GM18508 (cell line): Measurements from ENCODE around the gene TRPM2.

Source experiments
- ATAC-seq: cut with Tn5 transposase; IDR thresholded peaks from one replicate; pipeline ENCODE4 v1.9.1; 2021; ENCODE audit warnings: moderate number of reproducible peaks; ENCODE audit not compliant: insufficient read depth, unreplicated experiment

The TRPM2 gene

GRCh38 chr21:44438531-44439210, 85.2 kb downstream of the TRPM2 start:
- ATAC-seq = no peak

DNA sequence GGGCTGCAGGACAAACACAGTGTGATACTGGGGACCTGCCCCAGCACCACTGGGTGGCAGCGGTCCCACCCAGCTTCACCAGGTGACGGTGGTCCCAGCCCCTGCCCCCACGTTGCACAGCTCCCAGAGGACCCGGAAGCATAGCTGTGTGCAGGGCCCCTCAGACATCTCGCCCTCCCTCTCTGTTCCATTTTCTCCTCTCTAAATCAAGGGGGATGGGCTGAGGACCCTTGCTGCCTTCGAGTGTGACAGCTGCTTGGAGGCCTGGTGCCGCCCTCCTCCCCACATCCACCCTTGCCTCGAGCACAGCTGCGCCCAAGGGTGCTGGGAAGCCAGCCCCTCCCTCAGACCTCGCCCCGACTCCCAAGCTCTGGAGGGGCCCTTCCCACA, 85.8 kb downstream of the TRPM2 start:
- no peak for ATAC-seq

DNA sequence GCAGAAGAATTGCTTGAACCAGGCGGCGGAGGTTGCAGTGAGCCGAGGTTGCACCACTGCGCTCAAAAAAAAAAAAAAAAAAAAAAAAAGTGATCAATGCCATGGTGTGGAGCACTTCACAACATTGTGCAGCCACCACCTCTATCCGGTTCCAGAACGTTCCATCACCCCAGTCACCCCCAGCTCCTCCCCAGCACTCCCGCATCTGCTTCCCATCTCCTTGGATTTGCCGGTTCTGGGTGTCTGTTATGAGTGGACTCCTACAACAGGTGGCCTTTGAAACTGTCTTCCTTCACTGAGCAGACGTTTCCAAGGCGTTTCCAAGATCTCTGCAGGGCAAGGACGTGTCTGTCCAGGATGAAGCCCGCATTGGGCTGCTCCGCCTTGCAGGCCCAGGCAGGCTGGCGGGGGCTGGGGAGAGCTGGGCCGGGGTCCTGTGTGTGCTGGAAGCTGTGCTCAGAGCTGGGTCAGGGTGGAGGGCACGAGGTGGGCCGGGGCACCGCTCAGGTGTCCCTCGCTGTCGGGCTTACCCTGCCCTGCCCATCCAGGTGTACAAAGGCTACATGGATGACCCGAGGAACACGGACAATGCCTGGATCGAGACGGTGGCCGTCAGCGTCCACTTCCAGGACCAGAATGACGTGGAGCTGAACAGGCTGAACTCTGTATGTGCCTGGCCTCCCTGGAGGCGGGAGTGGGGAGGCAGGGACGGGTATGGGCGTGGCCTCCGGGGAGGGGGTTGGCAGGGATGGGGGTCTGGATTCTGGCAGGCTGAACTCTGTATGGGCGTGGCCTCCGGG, 87.0 kb downstream of the TRPM2 start:
- no peak for ATAC-seq

DNA sequence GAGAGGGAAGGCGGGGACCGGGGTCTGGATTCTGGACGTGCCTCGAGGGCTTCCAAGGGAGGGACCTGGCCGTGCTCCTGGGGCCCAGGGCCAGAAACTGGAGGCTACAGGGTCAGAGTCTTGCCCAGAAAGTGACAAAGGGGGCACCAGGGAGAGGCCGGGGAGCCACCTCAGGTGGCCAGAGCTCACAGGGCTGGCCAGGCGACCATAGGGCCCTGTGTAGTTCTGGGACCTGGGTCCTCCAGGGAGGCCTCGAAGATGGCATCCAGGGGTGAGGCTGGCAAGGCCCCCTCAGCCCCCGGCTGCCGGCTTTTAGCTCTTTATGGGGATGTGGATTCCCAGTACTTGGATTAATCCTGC, 87.6 kb downstream of the TRPM2 start:
- no peak for ATAC-seq

GRCh38 chr21:44441581-44442265, 88.3 kb downstream of the TRPM2 start:
- ATAC-seq = no peak

- ATAC-seq = no peak
Measured at GRCh38 chr21:44442266-44443125, 89.1 kb downstream of the TRPM2 start.

DNA sequence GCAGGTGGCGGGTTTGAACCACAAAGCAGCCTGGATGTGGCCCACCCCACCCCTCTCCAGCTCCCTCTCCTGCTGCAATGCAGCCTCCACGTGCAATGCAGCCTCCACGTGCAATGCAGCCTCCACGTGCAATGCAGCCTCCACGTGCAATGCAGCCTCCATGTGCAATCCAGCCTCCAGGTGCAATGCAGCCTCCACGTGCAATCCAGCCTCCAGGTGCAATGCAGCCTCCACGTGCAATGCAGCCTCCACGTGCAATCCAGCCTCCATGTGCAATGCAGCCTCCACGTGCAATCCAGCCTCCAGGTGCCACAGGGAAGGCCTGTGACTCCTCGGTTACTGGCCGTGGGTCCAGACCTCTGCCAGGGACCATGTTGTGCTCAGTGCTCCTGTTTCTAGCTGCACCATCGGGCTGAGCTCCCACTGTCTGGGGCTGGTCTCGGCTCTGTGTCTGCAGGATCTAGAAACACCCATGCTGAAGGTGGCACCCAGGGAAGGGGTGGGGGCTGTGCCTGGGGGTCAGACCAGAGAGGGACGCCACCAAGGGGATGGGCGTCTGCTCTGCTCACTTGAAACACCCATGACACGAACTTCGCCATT, 90.0 kb downstream of the TRPM2 start:
- ATAC-seq = no peak

DNA sequence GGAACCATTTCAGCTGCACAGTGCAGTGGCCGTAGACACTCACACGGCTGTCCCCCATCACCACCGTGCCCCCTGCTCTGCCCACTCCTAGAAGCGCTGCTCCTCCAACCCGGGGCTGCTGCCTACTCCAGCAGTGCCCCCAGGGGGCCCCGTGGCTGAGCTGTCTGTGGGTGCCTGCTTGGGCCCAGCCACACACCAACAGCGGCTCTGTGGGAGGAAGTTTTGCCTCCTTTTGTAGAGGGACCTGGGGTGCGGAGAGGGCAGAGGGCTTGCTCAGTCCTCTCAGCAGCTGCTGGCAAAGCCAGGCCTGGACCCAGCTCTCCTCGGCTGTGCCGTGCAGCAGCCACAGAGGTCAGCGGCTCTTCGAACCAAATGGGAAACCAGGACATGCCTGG, 90.5 kb downstream of the TRPM2 start:
- ATAC-seq = no peak

GRCh38 chr21:44444286-44444931, 91.0 kb downstream of the TRPM2 start:
- ATAC-seq = no peak

DNA sequence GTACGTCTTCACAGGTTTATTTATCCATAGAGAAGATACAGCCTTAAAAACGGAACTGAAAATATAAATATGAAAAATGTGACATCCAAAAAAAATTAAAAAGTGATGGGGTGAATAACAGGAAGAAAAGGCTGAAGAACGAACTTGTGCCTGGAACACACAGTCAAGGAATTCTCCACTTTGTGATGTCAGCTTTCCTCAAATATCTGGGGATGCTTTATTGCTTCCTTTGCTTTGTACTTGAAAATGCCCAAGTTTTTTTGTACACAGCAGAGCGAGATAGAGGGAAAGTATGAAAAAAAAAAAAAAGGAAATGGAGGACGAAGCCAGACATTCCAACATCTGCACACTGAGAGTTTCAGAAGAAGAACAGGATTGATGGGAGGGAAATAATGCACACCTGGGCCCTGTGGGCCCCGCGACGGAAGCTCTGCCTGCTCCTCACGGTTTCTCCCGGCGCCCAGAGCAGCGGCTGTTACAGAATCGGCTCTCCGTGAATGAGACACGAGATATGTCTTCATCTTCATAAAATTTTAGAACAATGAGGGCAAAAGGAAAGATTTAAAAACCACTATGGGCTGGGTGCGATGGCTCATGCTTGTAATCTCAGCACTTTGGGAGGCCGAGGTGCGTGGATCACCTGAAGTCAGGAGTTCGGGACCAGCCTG, 91.9 kb downstream of the TRPM2 start:
- ATAC-seq = no peak

DNA sequence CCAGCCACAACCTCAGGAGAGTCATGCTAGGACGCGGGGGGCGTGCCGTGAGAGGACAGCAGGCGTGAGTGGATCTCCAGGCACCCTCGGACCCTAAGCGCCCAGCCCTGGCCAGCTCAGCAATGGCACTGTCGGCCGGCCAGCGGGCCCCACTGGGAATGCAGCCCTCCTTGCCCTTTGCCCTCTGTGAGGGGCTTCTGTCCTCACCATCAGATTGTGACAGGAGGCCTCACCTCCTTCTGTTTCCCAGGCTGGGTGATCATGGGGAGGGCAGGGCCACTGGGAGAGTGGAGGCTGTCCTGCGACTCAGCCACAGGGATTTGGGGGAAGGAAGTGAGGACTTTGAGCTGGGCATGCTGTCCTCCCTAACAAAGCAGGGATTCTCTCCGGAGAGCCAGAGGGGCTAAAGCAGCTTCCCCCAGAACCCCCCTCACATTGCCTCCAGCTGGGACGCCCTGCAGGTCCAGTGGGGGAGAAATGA, 95.3 kb downstream of the TRPM2 start:
- no peak for ATAC-seq

DNA sequence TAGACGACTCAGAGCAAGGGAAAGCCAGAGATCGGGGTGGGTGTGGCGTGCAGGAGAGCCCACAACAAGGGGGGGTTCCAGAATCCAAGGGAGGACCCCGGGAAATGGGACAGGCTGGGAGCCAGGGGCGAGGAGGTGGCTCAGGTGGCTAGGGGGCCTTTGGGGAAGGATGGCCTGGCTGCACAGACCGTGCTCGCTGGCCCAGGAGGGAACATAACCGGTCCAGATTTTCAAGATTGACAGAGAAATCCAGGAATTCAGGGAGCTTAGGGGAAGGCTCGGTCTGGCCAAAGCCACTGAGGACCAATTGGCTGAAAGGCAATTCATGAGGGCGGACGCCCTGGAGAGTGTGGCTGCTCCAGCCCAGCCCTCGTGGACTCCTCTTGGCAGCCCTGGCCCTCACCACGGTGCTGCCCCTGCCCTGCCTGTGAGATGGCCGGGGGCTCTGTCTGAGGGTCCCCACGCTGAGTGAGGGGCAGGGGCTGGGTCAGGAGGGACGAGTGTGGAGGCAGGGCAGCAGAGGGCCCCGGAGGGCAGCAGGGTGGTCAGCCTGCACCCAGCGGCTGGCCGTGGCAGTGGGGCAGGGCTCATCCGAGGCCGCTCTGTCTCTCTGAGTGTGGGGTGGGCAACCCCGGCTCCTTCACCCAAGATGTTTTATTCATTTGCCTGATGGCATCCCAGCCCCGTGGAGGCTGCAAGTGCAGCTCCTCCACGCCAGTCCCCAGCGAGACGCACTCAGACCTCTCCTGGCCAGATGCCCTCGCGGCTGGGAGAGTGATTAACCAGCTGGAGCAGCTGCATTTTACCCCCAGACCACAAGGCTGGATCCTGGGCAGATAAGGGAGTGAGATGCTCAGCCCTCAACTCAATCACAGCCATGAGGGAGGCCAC, 96.3 kb downstream of the TRPM2 start:
- ATAC-seq = no peak

DNA sequence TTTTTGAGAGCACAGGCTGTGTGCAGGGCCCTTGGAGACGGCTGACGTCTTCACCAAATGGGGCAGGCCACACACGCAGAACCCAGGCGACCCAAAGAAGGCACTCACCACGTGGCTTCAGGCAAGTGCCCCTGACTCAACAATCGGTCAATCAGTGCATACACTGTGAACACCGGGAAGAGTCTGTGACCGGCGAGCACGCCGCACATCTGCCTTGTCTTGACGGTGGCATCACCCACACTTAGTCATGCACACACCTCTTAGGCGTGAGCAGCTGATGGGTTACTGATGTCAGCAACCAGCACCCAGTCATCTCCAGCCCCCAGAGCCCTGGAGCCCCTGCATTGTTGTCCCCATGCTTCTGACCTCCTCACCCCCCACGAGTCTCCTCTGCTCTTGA, 97.0 kb downstream of the TRPM2 start:
- no peak for ATAC-seq

DNA sequence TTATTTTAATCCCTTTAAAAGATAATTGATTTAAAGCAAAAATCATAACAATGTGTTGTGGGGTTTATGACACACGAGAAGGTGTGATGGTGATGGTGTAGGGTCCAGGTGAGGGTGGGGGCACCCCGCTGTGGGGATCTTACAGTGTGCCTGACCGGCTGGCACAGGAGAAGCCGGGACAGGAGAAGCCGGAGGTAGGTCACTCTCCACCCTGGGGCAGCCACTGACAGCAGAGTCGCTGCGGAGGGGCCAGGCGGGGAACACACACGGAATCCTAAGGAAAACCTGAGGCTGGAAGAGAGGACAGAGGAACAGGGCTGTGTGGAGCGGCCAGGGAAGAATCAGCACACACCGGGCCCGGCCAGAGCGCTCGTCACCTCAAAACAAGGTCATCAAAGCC, 97.6 kb downstream of the TRPM2 start:
- ATAC-seq = no peak

DNA sequence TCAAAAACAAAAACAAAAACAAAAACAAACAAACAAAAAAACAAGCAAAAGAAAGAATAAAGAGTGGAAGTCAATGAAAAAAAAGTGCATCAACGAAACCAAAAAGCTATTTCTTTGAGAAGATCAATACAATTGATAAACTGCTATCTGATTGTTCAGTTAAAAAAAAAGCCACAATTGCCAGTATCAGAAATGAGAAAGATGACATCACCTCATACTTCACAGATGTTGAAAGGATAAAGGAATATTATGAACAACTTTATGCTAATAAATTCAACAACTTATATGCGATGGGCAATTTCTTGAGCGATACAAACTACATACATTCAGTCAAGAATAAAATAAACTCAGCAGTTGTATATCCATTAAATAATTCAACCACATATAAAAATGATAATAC, 99.7 kb downstream of the TRPM2 start:
- no peak for ATAC-seq

DNA sequence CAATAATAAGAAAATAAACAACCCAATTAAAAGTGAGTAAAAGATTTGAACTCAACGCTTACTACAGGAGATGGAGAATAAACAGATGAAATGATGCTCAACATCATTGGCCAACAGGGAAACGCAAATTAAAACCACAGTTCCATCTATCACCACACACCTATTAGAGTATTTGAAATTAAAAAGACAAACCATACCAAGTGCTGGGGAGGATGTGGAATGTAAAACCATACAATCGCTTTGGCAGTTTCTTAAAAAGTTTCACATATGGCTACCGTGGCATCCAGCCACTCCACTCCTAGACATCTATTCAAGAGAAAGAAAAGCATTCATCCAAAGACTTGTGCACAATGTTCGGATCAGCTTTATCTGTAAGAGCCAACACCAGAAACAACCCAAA, 100.6 kb downstream of the TRPM2 start:
- ATAC-seq = no peak

GRCh38 chr21:44454747-44455523, 101.5 kb downstream of the TRPM2 start, which contains the start of gene LRRC3:
LRRC3 (plus strand) TSS chr21:44455510; CDS start chr21:44456645, 1,135 bp downstream.
- ATAC-seq = no peak
